ENCODE measurements around the gene PURA. TPM values are rescaled to one million over a fixed set of nuclear protein-coding genes. Genes with fewer than 3 reads are reported as not detected.

PURA gene
- polyA plus RNA-seq, 3 donors, result 1.1 to 1.6 (median 1.2) TPM

GRCh38 chr5:140142246-140142645 is 28.3 kb downstream of the PURA start:
- Mint-ChIP-seq H3K27ac (no peak overlapping the region), H3K4me3 (no peak overlapping the region), H3K27me3 (ENCODE audit: low read depth in 3 of 3) (peaks cover 28 to 39% (median 36%) of the 10 kb centered on the region in 3 donors), H3K36me3 (peaks cover 5 to 10% of the 10 kb centered on the region in 2 donors), H3K9me3 (peaks cover 0 to 11% (median 0%) of the 10 kb centered on the region in 7 donors), H3K4me1 (peaks cover 30% of the 10 kb centered on the region)
- Histone ChIP-seq H3K4me2 (replicated peaks; ENCODE audit: extremely low read depth, low read length, poor library complexity, severe bottlenecking) (no peak overlapping the region), H3K27me3 (ENCODE audit: control insufficient read depth in 2 of 2, insufficient read depth in 2 of 2, low read length in 2 of 2) (peaks cover 17 to 27% of the 10 kb centered on the region in 2 donors), H2AFZ (ENCODE audit: insufficient read depth, low read depth, low read length, poor library complexity, severe bottlenecking) (no peak overlapping the region), H3K27ac (ENCODE audit: low read depth in 1 of 2, low read length in 2 of 2) (no peak overlapping the region), H3K4me1 (ENCODE audit: control insufficient read depth in 1 of 2, insufficient read depth in 2 of 2, low read length in 2 of 2) (peaks cover 15 to 20% of the 10 kb centered on the region in 2 donors), H3K36me3 (replicated peaks in 1 of 2; ENCODE audit: control insufficient read depth in 1 of 2, insufficient read depth in 2 of 2, low read length in 2 of 2) (no peaks in the 10 kb centered on the region), H3K9ac (ENCODE audit: insufficient read depth, low read length, poor library complexity, severe bottlenecking) (no peak overlapping the region), H3K4me3 (replicated peaks in 1 of 3; ENCODE audit: low read depth in 2 of 3, low read length in 3 of 3) (no peak overlapping the region), H3K9me3 (replicated peaks in 1 of 2; ENCODE audit: control insufficient read depth in 1 of 2, insufficient read depth in 1 of 2, low read length in 2 of 2) (no peaks in the 10 kb centered on the region), H3K79me2 (ENCODE audit: insufficient read depth, low read length) (no peaks in the 10 kb centered on the region), H4K20me1 (ENCODE audit: insufficient read depth, low read length) (peaks cover 44% of the 10 kb centered on the region)
- intact Hi-C loops (cut with micrococcal nuclease), result loop anchor here (5.0 kb wide), 1 partner anchor 65 kb away; no protein-coding TSS in a partner anchor
- DNase-seq, result no peak
- TF ChIP-seq CTCF (IDR thresholded peaks at IDR 0.05), result no peak
- 99% methylated on average over 4 of the region's 5 CpGs for WGBS (ENCODE audit: insufficient coverage)

GRCh38 chr5:140142856-140143255 is 28.9 kb downstream of the PURA start:
- 96% methylated on average over 5 of the region's 7 CpGs for WGBS (ENCODE audit: insufficient coverage)
- no peaks in the 10 kb centered on the region for H3K9me3 ChIP-seq (replicated peaks in 1 of 2; ENCODE audit: control insufficient read depth in 1 of 2, insufficient read depth in 1 of 2, low read length in 2 of 2)
- intact Hi-C loops (cut with micrococcal nuclease), result loop anchor here (5.0 kb wide), 1 partner anchor 66 kb away; no protein-coding TSS in a partner anchor
- H3K27me3 ChIP-seq (ENCODE audit: control insufficient read depth in 2 of 2, insufficient read depth in 2 of 2, low read length in 2 of 2), result peaks cover 23 to 33% of the 10 kb centered on the region in 2 donors
- no peak overlapping the region for H3K27ac ChIP-seq (ENCODE audit: low read depth in 1 of 2, low read length in 2 of 2)
- H3K36me3 ChIP-seq (replicated peaks in 1 of 2; ENCODE audit: control insufficient read depth in 1 of 2, insufficient read depth in 2 of 2, low read length in 2 of 2), result no peaks in the 10 kb centered on the region
- H3K79me2 ChIP-seq (ENCODE audit: insufficient read depth, low read length), result no peaks in the 10 kb centered on the region
- H4K20me1 ChIP-seq (ENCODE audit: insufficient read depth, low read length), result peaks cover 50% of the 10 kb centered on the region
- H3K4me1 ChIP-seq (ENCODE audit: control insufficient read depth in 1 of 2, insufficient read depth in 2 of 2, low read length in 2 of 2), result peaks cover 15 to 20% of the 10 kb centered on the region in 2 donors
- peaks cover 0 to 11% (median 0%) of the 10 kb centered on the region in 7 donors for H3K9me3 Mint-ChIP-seq
- no peak for TF ChIP-seq CTCF (IDR thresholded peaks at IDR 0.05)
- no peak overlapping the region for H3K27ac Mint-ChIP-seq
- H3K4me2 ChIP-seq (replicated peaks; ENCODE audit: extremely low read depth, low read length, poor library complexity, severe bottlenecking), result no peak overlapping the region
- H3K27me3 Mint-ChIP-seq (ENCODE audit: low read depth in 3 of 3), result peaks cover 33 to 45% (median 42%) of the 10 kb centered on the region in 3 donors
- DNase-seq, result no peak
- H3K9ac ChIP-seq (ENCODE audit: insufficient read depth, low read length, poor library complexity, severe bottlenecking), result no peak overlapping the region
- peaks cover 30% of the 10 kb centered on the region for H3K4me1 Mint-ChIP-seq
- H2AFZ ChIP-seq (ENCODE audit: insufficient read depth, low read depth, low read length, poor library complexity, severe bottlenecking), result no peak overlapping the region
- no peak overlapping the region for H3K4me3 Mint-ChIP-seq
- no peak overlapping the region for H3K4me3 ChIP-seq (replicated peaks in 1 of 3; ENCODE audit: low read depth in 2 of 3, low read length in 3 of 3)
- peaks cover 5 to 12% of the 10 kb centered on the region in 2 donors for H3K36me3 Mint-ChIP-seq
